Parathyroid adenoma (tissue), 2 donors: ENCODE measurements around the gene KIAA1614.

Source experiments
- H2AFZ ChIP-seq: fragments of 300-600 bp; sonication (generic); one replicate; pipeline ENCODE4 v1.7.0; 2017; ENCODE audit warnings: antibody characterized with exemption, mild to moderate bottlenecking
- H3K27ac ChIP-seq: fragments of 300-600 bp; sonication (generic); one replicate; pipeline ENCODE4 v1.7.0; 2017
- H3K27me3 ChIP-seq: fragments of 300-600 bp; sonication (generic); one replicate; pipeline ENCODE4 v1.7.0; 2017; ENCODE audit warnings: low read length; ENCODE audit not compliant: control insufficient read depth, insufficient read depth
- H3K36me3 ChIP-seq: fragments of 300-600 bp; sonication (generic); one replicate; pipeline ENCODE4 v1.7.0; 2017; ENCODE audit warnings: low read length; ENCODE audit not compliant: control insufficient read depth, insufficient read depth
- H3K4me1 ChIP-seq: fragments of 300-600 bp; sonication (generic); one replicate; pipeline ENCODE4 v1.7.0; 2017; ENCODE audit warnings: control low read depth
- H3K4me2 ChIP-seq: fragments of 300-600 bp; sonication (generic); one replicate; pipeline ENCODE4 v1.7.0; 2017; ENCODE audit warnings: low read length
- H3K4me3 ChIP-seq: fragments of 300-600 bp; sonication (generic); one replicate; pipeline ENCODE4 v1.7.0; 2017; ENCODE audit warnings: low read depth, low read length
- H3K79me2 ChIP-seq: fragments of 300-600 bp; sonication (generic); one replicate; pipeline ENCODE4 v1.7.0; 2017; ENCODE audit warnings: control low read depth
- H3K9ac ChIP-seq: fragments of 300-600 bp; sonication (generic); one replicate; pipeline ENCODE4 v1.7.0; 2017; ENCODE audit warnings: mild to moderate bottlenecking
- H3K9me3 ChIP-seq: fragments of 300-600 bp; sonication (generic); one replicate; pipeline ENCODE4 v1.7.0; 2017; ENCODE audit warnings: low read length; ENCODE audit not compliant: control insufficient read depth
- TF ChIP-seq, protein P1 (sequence below): fragments of 300-600 bp; sonication (generic); IDR thresholded peaks from one replicate; pipeline ENCODE4 v1.7.0; 2017; ENCODE audit warnings: antibody characterized with exemption, mild to moderate bottlenecking
- donor health status: primary hyperparathyroidism.

Gene KIAA1614

DNA sequence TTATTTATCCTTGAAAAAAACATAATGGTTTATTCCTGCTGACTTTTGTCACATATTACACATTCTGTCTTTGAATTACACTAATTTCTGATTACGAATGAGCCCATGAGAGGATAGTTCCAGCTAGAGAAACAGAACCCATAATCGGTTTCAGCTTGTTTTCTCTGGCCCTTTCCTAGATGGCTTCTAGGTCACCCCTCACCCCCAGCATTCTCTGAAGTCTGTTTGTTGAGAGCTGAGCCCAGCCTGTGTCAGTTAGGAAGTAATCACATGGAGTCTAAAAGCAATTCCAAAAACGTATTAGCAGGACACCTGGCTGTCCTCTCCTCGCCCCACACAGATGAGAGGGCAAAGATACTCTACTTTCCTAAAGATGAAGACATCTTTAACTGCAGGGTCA lies 48.9 kb downstream of the KIAA1614 start:
- Histone ChIP-seq H3K4me3 (no peak overlapping the region), H3K27me3 (no peaks in the 10 kb centered on the region), H3K9me3 (no peaks in the 10 kb centered on the region), H3K4me1 (peaks cover 6% of the 10 kb centered on the region), H2AFZ (no peak overlapping the region), H3K4me2 (no peak overlapping the region), H3K36me3 (no peaks in the 10 kb centered on the region), H3K79me2 (no peaks in the 10 kb centered on the region), H3K27ac (no peak overlapping the region), H3K9ac (no peak overlapping the region)
- TF ChIP-seq, protein P1, sequence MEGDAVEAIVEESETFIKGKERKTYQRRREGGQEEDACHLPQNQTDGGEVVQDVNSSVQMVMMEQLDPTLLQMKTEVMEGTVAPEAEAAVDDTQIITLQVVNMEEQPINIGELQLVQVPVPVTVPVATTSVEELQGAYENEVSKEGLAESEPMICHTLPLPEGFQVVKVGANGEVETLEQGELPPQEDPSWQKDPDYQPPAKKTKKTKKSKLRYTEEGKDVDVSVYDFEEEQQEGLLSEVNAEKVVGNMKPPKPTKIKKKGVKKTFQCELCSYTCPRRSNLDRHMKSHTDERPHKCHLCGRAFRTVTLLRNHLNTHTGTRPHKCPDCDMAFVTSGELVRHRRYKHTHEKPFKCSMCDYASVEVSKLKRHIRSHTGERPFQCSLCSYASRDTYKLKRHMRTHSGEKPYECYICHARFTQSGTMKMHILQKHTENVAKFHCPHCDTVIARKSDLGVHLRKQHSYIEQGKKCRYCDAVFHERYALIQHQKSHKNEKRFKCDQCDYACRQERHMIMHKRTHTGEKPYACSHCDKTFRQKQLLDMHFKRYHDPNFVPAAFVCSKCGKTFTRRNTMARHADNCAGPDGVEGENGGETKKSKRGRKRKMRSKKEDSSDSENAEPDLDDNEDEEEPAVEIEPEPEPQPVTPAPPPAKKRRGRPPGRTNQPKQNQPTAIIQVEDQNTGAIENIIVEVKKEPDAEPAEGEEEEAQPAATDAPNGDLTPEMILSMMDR = no peak

GRCh38 chr1:180962178-180962577 lies 49.5 kb downstream of the KIAA1614 start:
- H3K27me3 ChIP-seq = no peaks in the 10 kb centered on the region
- H3K27ac ChIP-seq = no peak overlapping the region
- no peak overlapping the region for H3K9ac ChIP-seq
- H3K4me3 ChIP-seq = no peak overlapping the region
- no peaks in the 10 kb centered on the region for H3K79me2 ChIP-seq
- H3K4me1 ChIP-seq = peaks cover 6% of the 10 kb centered on the region
- H3K36me3 ChIP-seq = no peaks in the 10 kb centered on the region
- H3K4me2 ChIP-seq = peak overlapping the region; percentile 19
- no peak overlapping the region for H2AFZ ChIP-seq
- TF ChIP-seq, protein P1 = no peak
- no peaks in the 10 kb centered on the region for H3K9me3 ChIP-seq

DNA sequence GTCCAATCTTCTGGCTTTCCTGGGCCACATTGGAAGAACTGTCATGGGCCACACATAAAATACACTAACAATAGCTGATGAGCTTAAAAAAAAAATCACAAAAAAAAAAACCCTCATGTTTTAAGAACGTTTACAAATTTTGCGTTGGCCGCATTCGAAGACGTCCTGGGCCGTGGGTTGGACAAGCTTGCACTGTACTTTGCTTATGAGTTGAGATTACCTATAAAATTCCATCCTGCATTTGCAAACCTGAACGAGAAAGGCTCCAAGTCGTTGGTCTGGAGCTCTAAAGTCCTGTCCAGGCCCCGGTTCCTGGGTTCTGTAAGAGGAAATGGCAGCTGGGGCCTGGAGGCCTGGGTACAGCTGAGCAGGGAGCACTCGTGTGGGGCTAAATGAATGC lies 51.4 kb downstream of the KIAA1614 start:
- H3K36me3 ChIP-seq = no peaks in the 10 kb centered on the region

DNA sequence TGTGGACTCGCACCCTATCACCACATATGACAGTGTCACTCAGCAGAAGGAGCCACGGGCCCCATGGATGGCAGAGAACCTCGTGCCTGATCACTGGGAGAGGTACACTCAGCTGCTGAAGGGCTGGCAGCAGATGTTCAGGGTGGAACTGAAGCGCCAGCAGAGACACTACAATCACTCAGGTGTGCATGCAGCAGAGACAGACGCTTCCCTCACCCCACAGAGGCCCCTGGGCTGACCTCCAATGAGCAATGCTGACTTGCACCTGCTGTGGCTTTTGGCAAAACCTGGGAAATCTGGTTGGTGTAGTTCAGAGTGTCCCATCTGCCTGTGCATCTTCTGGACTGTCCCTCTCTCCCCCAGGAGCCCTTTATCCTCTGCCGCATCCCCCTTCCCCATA lies 51.9 kb downstream of the KIAA1614 start:
- H3K36me3 ChIP-seq = no peaks in the 10 kb centered on the region
- H3K4me3 ChIP-seq = no peak overlapping the region
- no peaks in the 10 kb centered on the region for H3K79me2 ChIP-seq
- no peak overlapping the region for H2AFZ ChIP-seq
- H3K4me1 ChIP-seq = peaks cover 6% of the 10 kb centered on the region
- no peak overlapping the region for H3K9ac ChIP-seq
- no peak overlapping the region for H3K27ac ChIP-seq
- TF ChIP-seq, protein P1 = no peak
- no peaks in the 10 kb centered on the region for H3K9me3 ChIP-seq
- no peak overlapping the region for H3K4me2 ChIP-seq
- no peaks in the 10 kb centered on the region for H3K27me3 ChIP-seq

More for the DNA sequence above, 51.4 kb downstream of the KIAA1614 start:
- Histone ChIP-seq H3K4me2 (no peak overlapping the region), H3K9me3 (no peaks in the 10 kb centered on the region), H2AFZ (no peak overlapping the region), H3K79me2 (no peaks in the 10 kb centered on the region), H3K27me3 (no peaks in the 10 kb centered on the region), H3K9ac (no peak overlapping the region), H3K4me1 (peaks cover 6% of the 10 kb centered on the region), H3K4me3 (no peak overlapping the region), H3K27ac (no peak overlapping the region)
- TF ChIP-seq, protein P1 = no peak

- no peaks in the 10 kb centered on the region for H3K36me3 ChIP-seq
- H3K79me2 ChIP-seq = no peaks in the 10 kb centered on the region
- no peak overlapping the region for H3K27ac ChIP-seq
- no peaks in the 10 kb centered on the region for H3K27me3 ChIP-seq
- H3K4me3 ChIP-seq = no peak overlapping the region
- H3K4me1 ChIP-seq = peaks cover 6% of the 10 kb centered on the region
- H3K9ac ChIP-seq = no peak overlapping the region
- no peak overlapping the region for H2AFZ ChIP-seq
- no peak overlapping the region for H3K4me2 ChIP-seq
- TF ChIP-seq, protein P1 = no peak
- H3K9me3 ChIP-seq = no peaks in the 10 kb centered on the region
Observed at GRCh38 chr1:180966312-180966711, 53.6 kb downstream of the KIAA1614 start.
